Measurements from ENCODE around the gene KCTD21.
"Not testable (repeated sequence)": the region's sequence is repeated elsewhere in the genome, so short reads cannot be mapped to it uniquely, and the experiment has no call there.

KCTD21 gene

GRCh38 chr11:78200061-78200460 is 11.6 kb upstream of the KCTD21 start:
- no peak for DNase-seq

DNA sequence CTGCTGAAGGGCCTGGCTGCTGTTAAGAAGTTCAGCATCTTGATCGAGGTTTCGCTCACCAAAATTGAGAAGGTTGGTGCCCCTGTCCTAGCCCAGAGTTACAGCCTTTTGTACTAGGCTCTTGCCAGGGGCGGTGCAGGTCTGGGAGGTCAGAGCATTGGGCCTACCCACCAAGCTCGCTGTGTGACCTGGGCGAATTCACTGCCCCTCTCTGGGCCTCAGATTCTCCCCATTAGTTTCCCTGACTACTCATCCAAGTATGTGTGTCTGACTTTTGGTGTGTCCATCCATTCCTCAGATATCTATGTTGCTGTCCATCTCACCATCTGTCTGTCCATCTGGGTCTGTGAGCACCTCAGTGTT is 11.2 kb upstream of the KCTD21 start:
- DNase-seq: no peak

DNA sequence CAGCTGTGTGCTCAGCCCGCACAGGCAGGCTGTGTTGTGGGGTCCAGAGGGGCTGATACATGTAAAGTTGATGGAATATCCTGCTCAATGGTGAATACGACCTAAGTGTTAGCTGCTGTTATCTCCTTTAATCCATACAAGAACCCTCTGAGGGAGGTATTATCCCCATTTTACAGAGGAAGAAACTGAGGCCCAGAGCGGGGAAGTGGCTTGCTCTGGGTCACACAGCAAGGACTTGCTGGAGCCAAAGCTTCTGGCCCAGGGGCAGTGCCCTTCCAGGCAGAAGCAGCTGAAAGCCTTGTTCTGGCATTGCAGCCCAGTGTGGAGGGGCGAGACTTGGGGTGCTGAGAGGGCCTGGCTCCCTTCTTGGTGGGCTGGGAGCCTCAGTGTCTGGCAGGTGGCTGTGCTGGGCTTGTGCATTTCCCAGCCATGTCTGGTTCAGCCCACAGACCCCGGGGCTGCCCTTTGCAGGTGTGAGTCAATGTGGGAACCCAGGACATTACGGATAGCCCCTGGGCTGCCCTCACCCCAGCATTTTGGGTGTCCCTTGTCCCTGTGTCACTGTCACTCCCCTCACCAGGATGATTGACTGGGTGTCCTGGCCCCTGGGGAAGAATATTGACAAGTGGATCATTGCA is 10.7 kb upstream of the KCTD21 start:
- DNase-seq: no peak

DNA sequence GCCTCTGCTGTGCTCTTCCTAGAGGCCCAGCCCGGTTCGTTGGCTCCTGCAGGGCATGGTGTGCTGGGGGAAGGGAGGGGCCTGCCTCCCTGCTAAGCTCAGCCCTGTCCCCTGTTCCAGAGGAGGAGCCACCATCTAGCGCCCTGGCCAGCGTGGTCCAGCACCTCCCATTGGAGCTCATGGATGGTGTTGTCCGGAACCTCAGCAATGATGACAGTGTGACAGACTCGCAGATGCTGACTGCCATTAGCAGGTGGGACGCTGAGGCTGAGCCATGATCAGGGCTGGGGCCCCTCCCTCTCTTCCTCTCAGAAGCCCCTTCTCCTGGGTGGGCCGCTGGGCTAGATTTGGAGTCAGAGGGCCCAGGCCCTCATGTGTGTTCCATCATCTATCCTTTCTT is 9.4 kb upstream of the KCTD21 start:
- DNase-seq: no peak

DNA sequence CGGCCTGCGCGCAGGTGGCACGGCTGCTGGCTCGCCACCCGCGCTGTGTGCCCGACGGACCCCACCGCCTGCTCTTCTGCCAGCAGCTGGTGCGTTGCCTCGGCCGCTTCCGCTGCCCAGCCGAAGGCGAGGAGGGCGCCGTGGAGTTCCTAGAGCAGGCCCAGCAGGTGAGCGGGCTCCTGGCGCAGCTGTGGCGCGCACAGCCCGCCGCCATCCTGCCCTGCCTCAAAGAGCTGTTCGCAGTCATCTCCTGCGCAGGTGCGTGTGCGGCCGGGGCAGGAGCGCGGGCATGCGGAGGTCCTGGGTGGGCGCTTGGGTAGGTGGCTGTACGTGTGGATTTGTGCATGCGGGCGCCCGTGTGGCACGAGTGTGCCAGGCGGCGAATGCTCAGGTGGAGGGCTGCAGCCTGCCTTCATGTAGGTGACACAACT is 8.2 kb upstream of the KCTD21 start:
- DNase-seq: no peak

DNA sequence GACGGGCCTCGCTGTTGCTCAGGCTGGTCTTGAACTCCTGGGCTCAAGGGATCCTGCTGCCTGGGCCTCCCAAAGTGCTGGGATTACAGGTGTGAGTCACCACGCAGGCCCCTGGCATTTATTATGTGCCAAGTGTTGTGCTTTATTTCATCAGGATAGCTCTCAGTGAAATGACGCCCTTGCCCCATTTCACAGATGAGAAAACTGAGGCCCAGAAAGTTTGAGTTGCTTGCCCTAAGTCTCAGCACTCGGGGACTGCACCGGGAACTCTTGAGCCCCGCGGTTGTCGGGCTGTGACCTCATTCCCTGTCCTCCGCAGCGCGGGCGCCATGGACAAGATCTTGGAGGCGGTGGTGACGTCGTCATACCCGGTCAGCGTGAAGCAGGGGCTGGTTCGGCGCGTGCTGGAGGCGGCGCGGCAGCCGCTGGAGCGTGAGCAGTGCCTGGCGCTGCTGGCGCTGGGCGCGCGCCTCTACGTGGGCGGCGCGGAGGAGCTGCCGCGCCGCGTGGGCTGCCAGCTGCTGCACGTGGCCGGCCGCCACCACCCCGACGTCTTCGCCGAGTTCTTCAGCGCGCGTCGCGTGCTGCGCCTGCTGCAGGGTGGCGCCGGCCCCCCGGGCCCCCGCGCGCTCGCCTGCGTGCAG is 7.6 kb upstream of the KCTD21 start:
- DNase-seq: no peak

DNA sequence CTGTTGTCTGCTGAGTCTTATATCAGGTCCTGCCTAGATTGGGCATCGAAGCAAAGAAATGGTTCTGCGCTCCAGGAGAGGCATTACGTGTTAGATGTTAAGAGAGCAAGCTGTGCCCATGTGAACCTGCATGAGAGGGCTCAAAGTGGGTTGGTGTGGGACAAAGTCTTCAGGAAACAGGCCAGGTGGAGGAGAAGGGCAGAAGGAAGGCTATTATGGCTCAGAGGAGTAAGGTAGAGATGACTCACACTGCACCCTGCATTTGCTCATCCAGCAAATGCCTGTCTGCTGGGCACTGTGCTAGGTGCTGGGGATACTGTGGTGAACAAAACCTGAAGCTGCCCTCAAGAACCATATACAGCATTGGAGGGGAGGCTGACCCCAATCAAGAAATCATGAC is 6.1 kb upstream of the KCTD21 start:
- DNase-seq: no peak

GRCh38 chr11:78193806-78194205 is 5.4 kb upstream of the KCTD21 start:
- DNase-seq: no peak

- DNase-seq: no peak
Observed at GRCh38 chr11:78192911-78193351, 4.5 kb upstream of the KCTD21 start.

- no peak for DNase-seq
Observed at GRCh38 chr11:78192223-78192719, 3.8 kb upstream of the KCTD21 start.

- DNase-seq: no peak
Observed at GRCh38 chr11:78190871-78191538, 2.6 kb upstream of the KCTD21 start.

GRCh38 chr11:78190374-78190773 is 1.9 kb upstream of the KCTD21 start:
- DNase-seq: no peak

DNA sequence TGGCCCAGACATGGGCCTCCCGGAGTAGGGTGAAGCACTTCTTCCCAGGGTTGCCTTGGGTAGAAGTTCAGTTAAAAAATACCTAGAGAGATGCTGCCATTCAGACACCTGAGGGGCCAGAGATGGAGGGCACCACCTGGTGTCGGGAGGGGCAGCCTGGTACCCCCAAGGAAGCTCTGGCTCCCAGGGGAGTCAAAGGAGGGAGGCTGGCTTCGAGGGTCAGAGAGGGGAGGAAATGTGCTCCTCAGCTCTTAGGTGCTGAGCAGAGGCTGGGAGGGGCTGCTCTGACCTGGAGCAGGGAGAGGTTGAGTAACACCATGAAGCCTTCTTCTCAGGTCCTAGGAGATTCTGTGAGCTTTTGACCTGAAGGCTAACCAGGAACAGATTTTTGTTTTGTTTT is 1.4 kb upstream of the KCTD21 start:
- DNase-seq: no peak

DNA sequence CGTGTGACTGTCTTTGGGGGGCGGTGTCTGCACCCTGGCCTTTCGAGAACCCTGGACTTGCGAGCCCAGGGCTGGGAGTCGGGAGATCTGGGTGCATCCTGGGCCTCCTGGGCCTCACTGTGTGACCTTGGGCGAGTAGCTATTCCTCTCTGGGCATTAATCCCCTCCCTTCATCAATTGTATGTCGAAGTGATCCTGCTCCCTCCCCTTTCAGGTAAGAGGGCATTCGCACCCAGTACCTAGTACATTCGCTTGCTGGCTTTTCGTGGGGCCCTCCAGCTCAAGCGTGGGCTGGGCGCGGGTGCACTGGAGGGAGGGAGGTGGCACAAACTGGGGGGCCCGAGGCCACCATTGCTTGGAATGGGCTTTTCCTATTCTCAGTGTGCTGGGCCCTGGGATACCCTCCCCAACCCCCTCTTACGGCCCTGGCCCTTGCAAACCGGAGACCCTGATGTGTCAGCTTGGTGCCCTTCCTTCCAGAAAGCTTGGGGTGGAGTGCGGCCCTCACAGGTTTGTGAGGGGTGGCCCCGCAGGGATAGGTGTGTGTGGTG is 823 bp upstream of the KCTD21 start:
- peak; percentile 32 for DNase-seq

- DNase-seq: peak; percentile 82
Observed at GRCh38 chr11:78187366-78188285, 800 bp downstream of the KCTD21 start.

DNA sequence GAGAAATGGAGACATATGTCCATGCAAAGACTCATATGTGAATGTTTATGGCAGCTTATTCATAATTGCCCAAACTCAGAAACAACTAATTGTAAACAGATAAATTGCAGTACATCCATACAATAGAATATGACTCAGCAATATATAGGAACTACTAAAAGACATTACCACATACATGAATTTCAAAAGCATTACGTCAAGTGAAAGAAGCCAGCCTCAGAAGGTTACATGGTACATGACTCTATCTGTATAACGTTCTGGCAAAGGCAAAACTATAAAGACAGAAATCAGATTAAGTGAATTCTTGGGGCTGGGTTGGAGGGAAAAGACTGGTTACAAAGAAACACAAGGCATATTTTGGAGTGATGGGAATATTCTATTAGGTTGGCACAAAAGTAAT is 7.2 kb downstream of the KCTD21 start:
- no peak for DNase-seq

- no peak for DNase-seq
Observed at GRCh38 chr11:78180751-78181150, 7.7 kb downstream of the KCTD21 start.

GRCh38 chr11:78179459-78180071 is 8.9 kb downstream of the KCTD21 start:
- DNase-seq: no peak

GRCh38 chr11:78177216-78177615 is 11.2 kb downstream of the KCTD21 start:
- DNase-seq: no peak

DNA sequence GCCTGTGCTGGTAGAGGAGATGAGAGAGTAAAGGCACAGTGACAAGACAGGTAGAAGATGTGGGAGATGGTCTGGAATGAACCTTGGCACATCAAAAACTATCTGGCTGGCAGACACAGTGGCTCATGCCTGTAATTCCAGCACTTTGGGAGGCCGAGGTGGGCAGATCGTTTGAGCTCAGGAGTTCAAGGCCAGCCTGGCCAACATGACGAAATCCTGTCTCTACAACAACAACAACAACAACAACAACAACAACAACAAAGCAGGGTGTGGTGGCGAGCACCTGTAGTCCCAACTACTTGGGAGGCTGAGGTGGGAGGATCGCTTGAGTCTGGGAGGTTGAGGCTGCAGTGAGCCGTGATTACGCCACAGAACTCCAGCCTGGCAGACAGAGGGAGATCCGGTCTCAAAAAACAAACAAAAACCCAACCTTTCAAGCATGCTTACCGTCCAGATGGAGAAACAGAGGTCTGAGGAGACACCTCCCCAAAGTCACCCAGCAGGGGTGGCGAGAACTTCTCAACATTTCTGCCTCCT is 11.8 kb downstream of the KCTD21 start:
- no peak for DNase-seq

- not testable (repeated sequence) for DNase-seq
Observed at GRCh38 chr11:78175862-78176261, 12.6 kb downstream of the KCTD21 start.

DNA sequence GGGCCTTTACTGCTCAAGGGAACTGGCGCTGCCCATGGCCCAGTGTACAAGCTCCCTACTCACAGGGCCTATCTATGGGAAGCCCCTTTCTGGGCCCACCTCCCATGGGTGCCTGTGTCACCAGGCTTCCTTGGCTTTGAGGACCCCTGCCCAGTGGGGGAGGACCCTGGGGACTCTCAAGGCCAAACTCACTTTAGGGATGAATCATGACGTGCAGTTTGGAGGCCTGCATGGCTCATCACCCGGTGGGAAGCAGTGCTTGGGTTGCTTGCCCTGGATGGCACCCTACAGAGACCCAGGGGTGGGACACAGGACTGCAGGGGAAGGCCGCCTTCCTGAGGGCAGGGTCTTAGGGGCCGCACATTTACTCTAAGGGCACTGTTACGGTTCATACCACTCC is 16.5 kb downstream of the KCTD21 start:
- DNase-seq: no peak
